DND-41 (cell line): ENCODE results near the gene PHACTR1.
"Not testable (repeated sequence)": the region's sequence is repeated elsewhere in the genome, so short reads cannot be mapped to it uniquely, and the experiment has no call there.

Experiments used
- ATAC-seq: fragments of 200-7000 bp; cut with Tn5 transposase; 3 replicates; pipeline ENCODE4 v1.9.1; 2021; ENCODE audit warnings: low read depth; ENCODE audit not compliant: insufficient read depth
- DNase-seq: peaks from one replicate; pipeline ENCODE4 v3.0.0-alpha.2; 2020
- H2AFZ ChIP-seq: 2 replicates; pipeline ENCODE4 v1.6.0; 2012; ENCODE audit warnings: low read depth, low read length
- H3K27ac ChIP-seq: 2 replicates; pipeline ENCODE4 v1.5.1; 2012; ENCODE audit warnings: low read length, inconsistent platforms
- H3K27me3 ChIP-seq: fragments of 200-600 bp; sonication (generic); 2 replicates; pipeline ENCODE4 v1.6.0; 2012; ENCODE audit warnings: low read length, mild to moderate bottlenecking, inconsistent platforms; ENCODE audit not compliant: insufficient read depth, poor library complexity
- H3K36me3 ChIP-seq: 2 replicates; pipeline ENCODE4 v1.5.1; 2012; ENCODE audit warnings: low read length, inconsistent platforms; ENCODE audit not compliant: insufficient read depth
- H3K4me1 ChIP-seq: 2 replicates; pipeline ENCODE4 v1.5.1; 2012; ENCODE audit warnings: mild to moderate bottlenecking, low read length; ENCODE audit not compliant: insufficient read depth
- H3K4me2 ChIP-seq: 2 replicates; pipeline ENCODE4 v1.6.0; 2012; ENCODE audit warnings: mild to moderate bottlenecking, moderate library complexity, low read length, inconsistent platforms; ENCODE audit not compliant: insufficient read depth
- H3K4me3 ChIP-seq, 2 experiments: fragments of 200-600 bp in 1 of 2; shearing (Covaris generic) in 1 of 2; 2 replicates each; pipeline ENCODE4 v1.5.1; 2012 to 2016; ENCODE audit warnings: inconsistent platforms in 2 of 2, low read length in 2 of 2, mild to moderate bottlenecking in 2 of 2, low read depth in 1 of 2, moderate library complexity in 1 of 2
- H3K79me2 ChIP-seq: 2 replicates; pipeline ENCODE4 v1.6.0; 2012; ENCODE audit warnings: low read length, inconsistent platforms; ENCODE audit not compliant: insufficient read depth
- H3K9ac ChIP-seq: 2 replicates; pipeline ENCODE4 v1.6.0; 2012; ENCODE audit warnings: low read depth, mild to moderate bottlenecking, inconsistent platforms, low read length, moderate library complexity
- H3K9me3 ChIP-seq: 2 replicates; pipeline ENCODE4 v1.5.1; 2012; ENCODE audit warnings: low read length, moderate library complexity, mild to moderate bottlenecking, inconsistent platforms; ENCODE audit not compliant: insufficient read depth, severe bottlenecking
- H4K20me1 ChIP-seq: 2 replicates; pipeline ENCODE4 v1.6.0; 2012; ENCODE audit warnings: low read length; ENCODE audit not compliant: insufficient read depth
- EZH2 ChIP-seq: IDR thresholded peaks from 3 replicates; pipeline ENCODE4 v1.6.1; 2012; ENCODE audit warnings: borderline replicate concordance, low read depth, mild to moderate bottlenecking, moderate library complexity, low read length, inconsistent platforms; ENCODE audit not compliant: severe bottlenecking
- TF ChIP-seq, protein P1 (sequence below): IDR thresholded peaks from 2 replicates; pipeline ENCODE4 v1.5.1; 2012; ENCODE audit warnings: borderline replicate concordance, low read length, moderate library complexity, mild to moderate bottlenecking; ENCODE audit not compliant: poor library complexity, severe bottlenecking; ENCODE audit errors: extremely low read depth

The PHACTR1 gene

GRCh38 chr6:13242590-13242989 is 526.0 kb downstream of the PHACTR1 start:
- H3K9me3 ChIP-seq = no peaks in the 10 kb centered on the region
- no peak overlapping the region for H3K9ac ChIP-seq
- H3K36me3 ChIP-seq = no peaks in the 10 kb centered on the region
- H3K4me2 ChIP-seq = no peak overlapping the region
- H3K4me3 ChIP-seq = no peak overlapping the region
- TF ChIP-seq, protein P1, sequence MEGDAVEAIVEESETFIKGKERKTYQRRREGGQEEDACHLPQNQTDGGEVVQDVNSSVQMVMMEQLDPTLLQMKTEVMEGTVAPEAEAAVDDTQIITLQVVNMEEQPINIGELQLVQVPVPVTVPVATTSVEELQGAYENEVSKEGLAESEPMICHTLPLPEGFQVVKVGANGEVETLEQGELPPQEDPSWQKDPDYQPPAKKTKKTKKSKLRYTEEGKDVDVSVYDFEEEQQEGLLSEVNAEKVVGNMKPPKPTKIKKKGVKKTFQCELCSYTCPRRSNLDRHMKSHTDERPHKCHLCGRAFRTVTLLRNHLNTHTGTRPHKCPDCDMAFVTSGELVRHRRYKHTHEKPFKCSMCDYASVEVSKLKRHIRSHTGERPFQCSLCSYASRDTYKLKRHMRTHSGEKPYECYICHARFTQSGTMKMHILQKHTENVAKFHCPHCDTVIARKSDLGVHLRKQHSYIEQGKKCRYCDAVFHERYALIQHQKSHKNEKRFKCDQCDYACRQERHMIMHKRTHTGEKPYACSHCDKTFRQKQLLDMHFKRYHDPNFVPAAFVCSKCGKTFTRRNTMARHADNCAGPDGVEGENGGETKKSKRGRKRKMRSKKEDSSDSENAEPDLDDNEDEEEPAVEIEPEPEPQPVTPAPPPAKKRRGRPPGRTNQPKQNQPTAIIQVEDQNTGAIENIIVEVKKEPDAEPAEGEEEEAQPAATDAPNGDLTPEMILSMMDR = no peak
- TF ChIP-seq EZH2 = no peak
- H3K79me2 ChIP-seq = no peaks in the 10 kb centered on the region
- H3K4me1 ChIP-seq = no peaks in the 10 kb centered on the region
- DNase-seq (no peak), ATAC-seq (no peak)
- no peak overlapping the region for H3K27ac ChIP-seq
- no peak overlapping the region for H2AFZ ChIP-seq
- H3K27me3 ChIP-seq = no peaks in the 10 kb centered on the region
- no peaks in the 10 kb centered on the region for H4K20me1 ChIP-seq

DNA sequence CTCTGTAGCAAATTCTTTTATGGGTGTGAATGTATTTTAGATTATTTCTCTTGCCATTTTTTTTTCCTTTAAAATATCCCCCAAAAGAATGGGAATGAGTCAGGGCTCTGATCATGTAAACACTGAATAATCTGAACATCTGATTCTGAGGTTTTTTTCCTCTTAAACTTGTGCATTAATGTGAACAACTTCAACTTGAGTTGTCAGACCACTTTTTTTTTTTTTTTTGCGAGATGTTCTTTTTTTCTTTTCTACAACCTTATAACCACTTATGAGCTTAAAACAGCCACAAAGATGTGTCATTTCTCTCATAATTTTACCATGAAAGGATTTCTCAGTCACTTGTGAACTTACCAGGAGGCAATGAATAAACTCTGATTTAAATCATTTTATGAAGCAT is 526.5 kb downstream of the PHACTR1 start:
- no peak overlapping the region for H3K27ac ChIP-seq
- no peaks in the 10 kb centered on the region for H3K9me3 ChIP-seq
- DNase-seq = no peak
- H3K27me3 ChIP-seq = no peaks in the 10 kb centered on the region
- H2AFZ ChIP-seq = no peak overlapping the region
- H3K9ac ChIP-seq = no peak overlapping the region
- H4K20me1 ChIP-seq = no peaks in the 10 kb centered on the region
- H3K36me3 ChIP-seq = no peaks in the 10 kb centered on the region
- TF ChIP-seq, protein P1 = no peak
- no peak for TF ChIP-seq EZH2
- no peak overlapping the region for H3K4me3 ChIP-seq
- H3K4me1 ChIP-seq = no peaks in the 10 kb centered on the region
- H3K79me2 ChIP-seq = no peaks in the 10 kb centered on the region
- no peak overlapping the region for H3K4me2 ChIP-seq
- ATAC-seq = no peak

DNA sequence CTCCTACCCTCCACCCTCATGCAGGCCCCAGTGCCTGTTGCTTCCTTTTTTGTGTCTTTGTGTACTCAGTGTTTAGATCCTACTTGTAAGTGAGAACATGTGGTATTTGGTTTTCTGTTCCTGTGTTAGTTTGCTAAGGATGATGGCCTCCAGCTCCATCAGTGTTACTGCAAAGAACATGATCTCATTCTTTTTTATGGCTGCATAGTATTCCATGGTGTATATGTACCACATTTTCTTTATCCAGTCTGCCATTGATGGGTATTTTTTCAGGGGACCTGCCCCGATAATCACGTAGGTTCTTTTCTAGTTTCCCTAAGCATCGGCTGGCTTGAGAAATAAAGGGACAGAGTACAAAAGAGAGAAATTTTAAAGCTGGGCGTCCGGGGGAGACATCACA is 527.2 kb downstream of the PHACTR1 start:
- H3K4me2 ChIP-seq, DNase-seq, H3K27me3 ChIP-seq, H3K9me3 ChIP-seq, H3K4me1 ChIP-seq, H3K36me3 ChIP-seq, H2AFZ ChIP-seq, H3K9ac ChIP-seq, H3K4me3 ChIP-seq, H3K79me2 ChIP-seq, ATAC-seq, H3K27ac ChIP-seq, H4K20me1 ChIP-seq: not testable (repeated sequence)

DNA sequence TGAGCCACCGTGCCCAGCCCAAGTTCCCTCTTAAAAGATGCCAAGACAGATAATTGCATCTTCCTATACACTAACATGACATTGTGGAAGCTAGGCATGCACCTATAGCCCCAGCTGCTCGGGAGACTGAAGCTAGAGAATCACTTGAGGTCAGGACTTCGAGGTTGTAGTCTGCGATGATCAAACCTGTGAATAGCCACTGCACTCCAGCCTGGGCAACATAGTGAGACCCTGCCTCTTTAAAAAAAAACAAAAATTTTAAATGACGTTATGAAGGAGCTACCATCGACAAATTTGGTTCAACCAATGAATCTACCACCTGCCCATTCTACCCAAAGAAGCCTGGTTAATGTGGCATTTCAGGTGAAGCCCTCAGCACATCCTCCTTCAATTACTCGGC is 531.1 kb downstream of the PHACTR1 start:
- no peak overlapping the region for H3K9ac ChIP-seq
- no peaks in the 10 kb centered on the region; the same call in 1 of the 2 replicates for H4K20me1 ChIP-seq
- DNase-seq (no peak), ATAC-seq (no peak)
- H3K4me2 ChIP-seq = no peak overlapping the region
- no peaks in the 10 kb centered on the region for H3K27me3 ChIP-seq
- H3K27ac ChIP-seq = no peak overlapping the region
- no peak overlapping the region for H2AFZ ChIP-seq
- no peaks in the 10 kb centered on the region for H3K9me3 ChIP-seq
- no peak overlapping the region for H3K4me3 ChIP-seq
- TF ChIP-seq EZH2 = no peak
- TF ChIP-seq, protein P1 = no peak
- H3K36me3 ChIP-seq = no peaks in the 10 kb centered on the region
- H3K79me2 ChIP-seq = no peaks in the 10 kb centered on the region
- H3K4me1 ChIP-seq = no peaks in the 10 kb centered on the region
